A549 treated with Hydrocortisone at 1 μM for 4 hours (cell line): ENCODE measurements around the gene NKPD1. TPM values are rescaled to one million over a fixed set of nuclear protein-coding genes. Genes with fewer than 3 reads are reported as not detected.

ENCODE experiments used
- total RNA-seq: library from RNA; stranded (reverse); fragments of 200-300 nt; extraction: Qiagen RNA extraction; gene quantifications from 5 replicates; pipeline ENCODE4 v1.2.3, GENCODE V29; 2022

The NKPD1 gene
- 0.56 to 0.90 TPM (median 0.77 TPM) in 5 replicates for total RNA-seq

GRCh38 chr19:45160870-45161737 lies at the start of gene NKPD1:
NKPD1 (minus strand) TSS chr19:45160982; CDS start chr19:45160150, 832 bp downstream.

GRCh38 chr19:45178262-45179071 lies 17.7 kb upstream of the NKPD1 start, which contains the start of gene BLOC1S3:
BLOC1S3 (plus strand) TSS chr19:45178784; CDS start chr19:45179297, 513 bp downstream.

DNA sequence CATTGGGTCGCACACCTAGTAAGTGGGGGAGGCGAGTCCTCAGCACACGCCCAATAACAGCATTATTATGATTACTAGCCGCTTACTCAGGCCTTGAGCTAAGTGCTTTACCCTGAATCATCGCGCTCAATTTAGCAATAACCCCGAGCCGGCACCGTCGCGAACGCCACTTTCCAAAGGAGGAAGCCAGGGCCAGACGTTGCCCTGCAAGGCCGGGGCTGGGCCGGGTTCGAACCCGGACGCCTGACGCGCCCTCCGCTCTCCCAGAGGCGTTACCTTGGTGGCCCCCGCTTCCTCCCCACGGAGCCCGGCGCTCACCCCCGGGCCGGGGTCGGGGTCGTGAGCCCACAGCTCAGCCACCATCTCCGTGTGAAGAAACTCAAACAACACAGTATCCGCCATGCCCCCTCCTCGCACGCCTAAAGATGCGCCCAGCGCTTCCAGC lies 17.1 kb upstream of the NKPD1 start, which contains the start of gene TRAPPC6A:
Gene TRAPPC6A (minus strand): TSS at position 421 of the 445 bp plus-strand sequence. CDS start 19 bp downstream, at position 402.

Other genes starting within 250 kb of the NKPD1 start
- 94.7 to 123 TPM (median 118 TPM) in 5 replicates for gene APOC1, start 246.4 kb downstream of the NKPD1 start, total RNA-seq
- gene APOC4, start 218.7 kb downstream of the NKPD1 start, total RNA-seq = not detected in 5 replicates
- 0.30 TPM in 1 of 5 replicates, not detected in the others for gene APOC2, start 214.9 kb downstream of the NKPD1 start, total RNA-seq
- 151 to 173 TPM (median 167 TPM) in 5 replicates for gene CLPTM1, start 205.6 kb downstream of the NKPD1 start, total RNA-seq
- 21.3 to 43.3 TPM (median 38.2 TPM) in 5 replicates for gene RELB, start 159.5 kb downstream of the NKPD1 start, total RNA-seq
- gene CLASRP, start 121.9 kb downstream of the NKPD1 start, total RNA-seq = 55.9 to 67.9 TPM (median 66.7 TPM) in 5 replicates
- gene ZNF296, start 84.5 kb downstream of the NKPD1 start, total RNA-seq = 10.4 to 18.7 TPM (median 17.3 TPM) in 5 replicates
- 90.8 to 101 TPM (median 95.9 TPM) in 5 replicates for gene GEMIN7, start 81.7 kb downstream of the NKPD1 start, total RNA-seq
- gene PPP1R37, start 67.8 kb downstream of the NKPD1 start, total RNA-seq = 32.8 to 43.5 TPM (median 38.7 TPM) in 5 replicates
- 37.4 to 50.6 TPM (median 40.1 TPM) in 5 replicates for gene TRAPPC6A, start 17.3 kb upstream of the NKPD1 start, total RNA-seq
- 25.7 to 31.9 TPM (median 29.7 TPM) in 5 replicates for gene BLOC1S3, start 17.8 kb upstream of the NKPD1 start, total RNA-seq
- 1.5 to 2.5 TPM (median 2.0 TPM) in 5 replicates for gene EXOC3L2, start 84.4 kb upstream of the NKPD1 start, total RNA-seq
- 6.7 to 12.7 TPM (median 8.1 TPM) in 5 replicates for gene MARK4, start 90.3 kb upstream of the NKPD1 start, total RNA-seq
- gene CKM, start 161.9 kb upstream of the NKPD1 start, total RNA-seq = 0.05 TPM in 1 of 5 replicates, not detected in the others
- 0.69 to 1.4 TPM (median 0.89 TPM) in 5 replicates for gene KLC3, start 179.8 kb upstream of the NKPD1 start, total RNA-seq
- gene ERCC2, start 209.6 kb upstream of the NKPD1 start, total RNA-seq = 11.1 to 13.3 TPM (median 12.3 TPM) in 5 replicates
- gene PPP1R13L, start 244.1 kb upstream of the NKPD1 start, total RNA-seq = 33.6 to 48.1 TPM (median 40.0 TPM) in 5 replicates
- 45.2 to 51.3 TPM (median 49.5 TPM) in 5 replicates for gene POLR1G, start 245.7 kb upstream of the NKPD1 start, total RNA-seq